Left ventricle myocardium inferior (tissue), 1 donor: ENCODE measurements around the gene FYB2. TPM values are rescaled to one million over a fixed set of nuclear protein-coding genes. Genes with fewer than 3 reads are reported as not detected.

Source experiments
- DNase-seq: peaks from one replicate; pipeline ENCODE4 v3.0.0-alpha.2; 2020
- H3K27ac ChIP-seq: fragments of 200-600 bp; replicated peaks from 2 replicates; pipeline ENCODE4 v1.8.0; 2021
- H3K27me3 ChIP-seq: fragments of 200-600 bp; 2 replicates; pipeline ENCODE4 v1.8.0; 2021; ENCODE audit warnings: low read depth
- H3K36me3 ChIP-seq: fragments of 200-600 bp; 2 replicates; pipeline ENCODE4 v1.8.0; 2021
- H3K4me1 ChIP-seq: fragments of 200-600 bp; 2 replicates; pipeline ENCODE4 v1.8.0; 2021
- H3K4me3 ChIP-seq: fragments of 200-600 bp; 2 replicates; pipeline ENCODE4 v1.8.0; 2021; ENCODE audit warnings: mild to moderate bottlenecking, moderate library complexity
- H3K9me3 ChIP-seq: fragments of 200-600 bp; replicated peaks from 2 replicates; pipeline ENCODE4 v1.8.0; 2021
- intact Hi-C: fragments of 100-400 bp; cut with micrococcal nuclease; formaldehyde crosslinking; loops from one replicate; pipeline ENCODE4 v1.11.0; 2022
- total RNA-seq: library from RNA; stranded (reverse); fragmentation: NEBNext Ultra II Directional; extraction: Animal tissue kit (Norgen Biotek cat#: 25700); gene quantifications from one replicate; pipeline ENCODE4 v1.2.1, GENCODE V29; 2021
- TF ChIP-seq, protein P1 (sequence below): fragments of 200-600 bp; IDR thresholded peaks from 2 replicates; pipeline ENCODE4 v1.8.0; 2021; ENCODE audit warnings: antibody characterized with exemption, mild to moderate bottlenecking, borderline replicate concordance
- donor health status: DM: no; HTN: yes; CAD: no; lungs with severe emphysema.

Gene FYB2
- total RNA-seq, 1 donor from 2014 or later, result 5.7 TPM

DNA sequence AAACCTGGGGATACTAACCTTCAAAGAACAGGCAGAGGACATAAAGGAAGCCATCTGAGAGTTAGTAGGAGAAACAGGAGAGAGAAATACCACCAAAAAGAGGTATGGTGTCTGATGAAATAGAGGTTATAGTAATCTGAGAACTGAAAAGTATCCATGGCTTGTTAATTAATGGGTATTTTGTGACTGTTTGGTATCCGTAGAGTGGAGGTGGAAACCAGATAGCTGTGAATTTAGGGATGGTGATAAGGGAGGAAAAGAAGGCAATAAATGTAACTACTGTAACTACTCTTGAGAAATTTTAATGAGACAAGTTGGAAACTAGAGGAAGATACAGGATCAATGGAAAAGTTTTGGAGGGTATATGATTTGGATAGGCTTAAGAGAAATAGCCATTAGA lies 146.6 kb downstream of the FYB2 start:
- Histone ChIP-seq H3K27ac (peak overlapping the region; percentile 54), H3K9me3 (no peaks in the 10 kb centered on the region), H3K36me3 (no peaks in the 10 kb centered on the region), H3K27me3 (no peaks in the 10 kb centered on the region), H3K4me1 (peaks cover 56% of the 10 kb centered on the region), H3K4me3 (no peak overlapping the region)
- intact Hi-C loops, result no loop called here
- TF ChIP-seq, protein P1, sequence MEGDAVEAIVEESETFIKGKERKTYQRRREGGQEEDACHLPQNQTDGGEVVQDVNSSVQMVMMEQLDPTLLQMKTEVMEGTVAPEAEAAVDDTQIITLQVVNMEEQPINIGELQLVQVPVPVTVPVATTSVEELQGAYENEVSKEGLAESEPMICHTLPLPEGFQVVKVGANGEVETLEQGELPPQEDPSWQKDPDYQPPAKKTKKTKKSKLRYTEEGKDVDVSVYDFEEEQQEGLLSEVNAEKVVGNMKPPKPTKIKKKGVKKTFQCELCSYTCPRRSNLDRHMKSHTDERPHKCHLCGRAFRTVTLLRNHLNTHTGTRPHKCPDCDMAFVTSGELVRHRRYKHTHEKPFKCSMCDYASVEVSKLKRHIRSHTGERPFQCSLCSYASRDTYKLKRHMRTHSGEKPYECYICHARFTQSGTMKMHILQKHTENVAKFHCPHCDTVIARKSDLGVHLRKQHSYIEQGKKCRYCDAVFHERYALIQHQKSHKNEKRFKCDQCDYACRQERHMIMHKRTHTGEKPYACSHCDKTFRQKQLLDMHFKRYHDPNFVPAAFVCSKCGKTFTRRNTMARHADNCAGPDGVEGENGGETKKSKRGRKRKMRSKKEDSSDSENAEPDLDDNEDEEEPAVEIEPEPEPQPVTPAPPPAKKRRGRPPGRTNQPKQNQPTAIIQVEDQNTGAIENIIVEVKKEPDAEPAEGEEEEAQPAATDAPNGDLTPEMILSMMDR, result no peak
- DNase-seq, result no peak

GRCh38 chr1:56671542-56671941 lies 147.7 kb downstream of the FYB2 start:
- no peak for DNase-seq
- intact Hi-C loops, result no loop called here
- H3K27ac ChIP-seq, result peak overlapping the region; percentile 54
- no peak overlapping the region for H3K4me3 ChIP-seq
- peaks cover 57% of the 10 kb centered on the region for H3K4me1 ChIP-seq
- no peaks in the 10 kb centered on the region for H3K9me3 ChIP-seq
- TF ChIP-seq, protein P1, result no peak
- H3K36me3 ChIP-seq, result no peaks in the 10 kb centered on the region
- no peaks in the 10 kb centered on the region for H3K27me3 ChIP-seq

DNA sequence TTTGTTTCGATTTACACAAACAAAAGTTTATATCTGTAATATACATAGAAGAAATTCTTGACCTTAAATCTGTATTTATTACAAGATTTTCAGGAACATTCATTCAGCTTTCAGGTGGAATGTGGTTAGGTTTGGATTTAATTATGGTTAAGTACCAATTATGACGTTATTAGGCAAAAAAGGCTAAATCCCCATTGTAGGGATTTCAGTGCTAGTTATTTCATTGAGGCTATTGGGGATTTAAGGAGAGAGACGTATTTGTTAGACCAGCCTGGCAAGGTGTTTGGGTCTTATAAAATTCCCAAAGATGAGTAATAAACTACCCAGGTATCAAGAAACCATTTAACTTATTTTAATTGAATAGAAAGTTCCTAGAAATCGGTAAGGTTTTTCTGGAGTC lies 148.1 kb downstream of the FYB2 start:
- H3K4me1 ChIP-seq, result peaks cover 61% of the 10 kb centered on the region
- no peak overlapping the region for H3K27ac ChIP-seq
- no peaks in the 10 kb centered on the region for H3K9me3 ChIP-seq
- no peaks in the 10 kb centered on the region for H3K27me3 ChIP-seq
- no peaks in the 10 kb centered on the region for H3K36me3 ChIP-seq
- no peak for DNase-seq
- H3K4me3 ChIP-seq, result no peak overlapping the region
- TF ChIP-seq, protein P1, result no peak
- intact Hi-C loops, result no loop called here

DNA sequence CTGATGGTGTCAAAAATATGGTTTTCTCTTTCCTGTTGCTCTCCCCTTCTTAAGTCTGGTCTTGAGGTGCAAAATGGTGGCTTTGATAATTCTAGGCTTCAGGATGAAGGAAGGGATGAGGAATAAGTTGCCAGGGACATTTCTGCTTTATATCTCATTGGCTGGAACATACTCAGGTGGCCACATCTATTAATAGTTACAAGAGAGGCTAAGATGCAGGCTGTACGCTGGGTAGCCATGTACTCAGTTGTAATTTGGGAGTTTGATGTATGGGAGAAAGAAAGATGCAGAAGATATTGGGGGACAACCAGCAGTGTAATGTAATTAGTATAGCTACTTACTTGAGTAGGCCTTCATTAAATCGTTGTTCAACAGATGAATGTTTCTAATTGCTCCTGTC lies 148.9 kb downstream of the FYB2 start:
- H3K4me3 ChIP-seq, result no peak overlapping the region
- intact Hi-C loops, result no loop called here
- H3K27ac ChIP-seq, result no peak overlapping the region
- peaks cover 65% of the 10 kb centered on the region for H3K4me1 ChIP-seq
- no peaks in the 10 kb centered on the region for H3K27me3 ChIP-seq
- no peaks in the 10 kb centered on the region for H3K36me3 ChIP-seq
- H3K9me3 ChIP-seq, result no peaks in the 10 kb centered on the region
- DNase-seq, result no peak
- TF ChIP-seq, protein P1, result no peak

Other genes with a start within 250 kb of the FYB2 start
- gene PLPP3, start 239.8 kb downstream of the FYB2 start, total RNA-seq, result 101 TPM
- 112 TPM for gene PRKAA2, start 174.1 kb downstream of the FYB2 start, total RNA-seq
- not detected for gene C8A, start 35.4 kb upstream of the FYB2 start, total RNA-seq
- gene C8B, start 146.6 kb upstream of the FYB2 start, total RNA-seq, result not detected